ENCODE results near the gene ELAVL4.
"Not testable (repeated sequence)": the region's sequence is repeated elsewhere in the genome, so short reads cannot be mapped to it uniquely, and the experiment has no call there.

ELAVL4 gene

GRCh38 chr1:50126927-50127715, 18.4 kb downstream of the ELAVL4 start:
- no peak for DNase-seq

- no peak for DNase-seq
Measured at GRCh38 chr1:50129201-50129600, 20.5 kb downstream of the ELAVL4 start.

GRCh38 chr1:50132347-50132894, 23.7 kb downstream of the ELAVL4 start:
- no peak for DNase-seq

GRCh38 chr1:50135716-50136115, 27.0 kb downstream of the ELAVL4 start:
- no peak for DNase-seq

GRCh38 chr1:50139339-50140181, 30.8 kb downstream of the ELAVL4 start:
- DNase-seq: no peak

- no peak for DNase-seq
Measured at GRCh38 chr1:50140182-50140447, 31.4 kb downstream of the ELAVL4 start.

- DNase-seq: no peak
Measured at GRCh38 chr1:50147191-50147850, 38.6 kb downstream of the ELAVL4 start.

- DNase-seq: no peak
Measured at GRCh38 chr1:50148142-50148923, 39.6 kb downstream of the ELAVL4 start.

- no peak for DNase-seq
Measured at GRCh38 chr1:50152236-50152635, 43.5 kb downstream of the ELAVL4 start.

- no peak for DNase-seq
Measured at GRCh38 chr1:50155541-50155940, 46.8 kb downstream of the ELAVL4 start.

- DNase-seq: no peak
Measured at GRCh38 chr1:50156241-50157010, 47.7 kb downstream of the ELAVL4 start.

GRCh38 chr1:50157306-50157941, 48.7 kb downstream of the ELAVL4 start:
- no peak for DNase-seq

GRCh38 chr1:50158421-50158820, 49.7 kb downstream of the ELAVL4 start:
- DNase-seq: no peak

- DNase-seq: no peak
Measured at GRCh38 chr1:50163680-50164079, 55.0 kb downstream of the ELAVL4 start.

- DNase-seq: not testable (repeated sequence)
Measured at GRCh38 chr1:50166351-50166750, 57.6 kb downstream of the ELAVL4 start.

- DNase-seq: no peak
Measured at GRCh38 chr1:50172299-50172698, 63.6 kb downstream of the ELAVL4 start.

- no peak for DNase-seq
Measured at GRCh38 chr1:50174101-50174500, 65.4 kb downstream of the ELAVL4 start.

- no peak for DNase-seq
Measured at GRCh38 chr1:50175719-50176639, 67.3 kb downstream of the ELAVL4 start.

GRCh38 chr1:50177994-50178393, 69.3 kb downstream of the ELAVL4 start:
- DNase-seq: no peak

- DNase-seq: no peak
Measured at GRCh38 chr1:50179639-50180038, 70.9 kb downstream of the ELAVL4 start.

Data from 8988T (cell line).